Endodermal cell (in vitro differentiated cells): ENCODE results near the gene MOXD1. TPM values are rescaled to one million over a fixed set of nuclear protein-coding genes. Genes with fewer than 3 reads are reported as not detected.

Source experiments
- DNase-seq: peaks from one replicate; pipeline ENCODE4 v3.0.0-alpha.2; 2017
- H3K27ac ChIP-seq: 2 replicates; pipeline ENCODE4 v1.5.1; 2013; ENCODE audit warnings: mild to moderate bottlenecking, low read depth, low read length, moderate library complexity
- H3K27me3 ChIP-seq: 2 replicates; pipeline ENCODE4 v1.6.1; 2013; ENCODE audit warnings: mild to moderate bottlenecking, low read length, moderate library complexity; ENCODE audit not compliant: insufficient read depth, control insufficient read depth, poor library complexity, severe bottlenecking
- H3K36me3 ChIP-seq: 2 replicates; pipeline ENCODE4 v1.7.0; 2013; ENCODE audit warnings: mild to moderate bottlenecking, low read length, moderate library complexity; ENCODE audit not compliant: control insufficient read depth, insufficient read depth
- H3K4me1 ChIP-seq: one replicate; pipeline ENCODE4 v1.7.0; 2013; ENCODE audit warnings: low read length; ENCODE audit not compliant: control insufficient read depth, insufficient read depth
- H3K4me3 ChIP-seq: 2 replicates; pipeline ENCODE4 v1.5.1; 2013; ENCODE audit warnings: mild to moderate bottlenecking, low read length, moderate library complexity
- H3K9ac ChIP-seq: 2 replicates; pipeline ENCODE4 v1.6.1; 2013; ENCODE audit warnings: mild to moderate bottlenecking, low read length, moderate library complexity; ENCODE audit not compliant: poor library complexity, severe bottlenecking; ENCODE audit errors: extremely low read depth
- H3K9me3 ChIP-seq: 2 replicates; pipeline ENCODE4 v1.6.1; 2013; ENCODE audit warnings: mild to moderate bottlenecking, low read length, moderate library complexity; ENCODE audit not compliant: control insufficient read depth
- H3K27ac Mint-ChIP-seq: 2 replicates; pipeline ENCODE4 v1.8.0; 2020; ENCODE audit warnings: mixed read lengths
- H3K27me3 Mint-ChIP-seq: 2 replicates; pipeline ENCODE4 v1.8.0; 2021; ENCODE audit warnings: mild to moderate bottlenecking, mixed read lengths; ENCODE audit not compliant: insufficient read depth
- H3K36me3 Mint-ChIP-seq: 2 replicates; pipeline ENCODE4 v1.8.0; 2020; ENCODE audit warnings: low read depth, mixed read lengths
- H3K4me1 Mint-ChIP-seq: 2 replicates; pipeline ENCODE4 v1.8.0; 2020; ENCODE audit warnings: mixed read lengths
- H3K4me3 Mint-ChIP-seq: 2 replicates; pipeline ENCODE4 v1.8.0; 2020; ENCODE audit warnings: mild to moderate bottlenecking, moderate library complexity, mixed read lengths
- H3K9me3 Mint-ChIP-seq: 2 replicates; pipeline ENCODE4 v1.8.0; 2020; ENCODE audit warnings: mild to moderate bottlenecking, mixed read lengths
- WGBS, 2 experiments: methylation state at CpG; one replicate each; pipeline versions ENCODE4 v1.1.5 to v1.1.7; 2013; ENCODE audit warnings: missing lambda C conversion rate in 2 of 2, mixed read lengths in 1 of 2; ENCODE audit not compliant: insufficient coverage in 1 of 2, insufficient read length in 1 of 2; 5-methylcytosine and 5-hydroxymethylcytosine counted together
- total RNA-seq, 2 donors: library from RNA; stranded (reverse); fragmentation: NEBNext Ultra II Directional in 1 of 2; extraction: Animal tissue kit (Norgen Biotek cat#: 25700) in 1 of 2; gene quantifications; 2 replicates in 1 of 2; 3 replicates in 1 of 2; pipeline ENCODE4 v1.2.1, GENCODE V29; 2021
- TF ChIP-seq, protein P1 (sequence below): fragments of 200-600 bp; sonication (generic); conservative IDR thresholded peaks from 2 replicates; pipeline ENCODE4 v1.5.0; 2021; ENCODE audit warnings: antibody characterized with exemption, mild to moderate bottlenecking

The MOXD1 gene
- total RNA-seq, 2 donors from 2014 or later: 1.3 to 3.2 TPM

- Mint-ChIP-seq H3K4me3 (no peak overlapping the region), H3K27ac (no peak overlapping the region), H3K4me1 (no peaks in the 10 kb centered on the region), H3K9me3 (no peaks in the 10 kb centered on the region), H3K36me3 (no peaks in the 10 kb centered on the region), H3K27me3 (peaks cover 13% of the 10 kb centered on the region)
- WGBS, 2 experiments: 93% methylated on average over 1 of the region's 2 CpGs; no CpG with 5 or more reads in 1 of the 2 experiments
- Histone ChIP-seq H3K27ac (no peak overlapping the region), H3K4me3 (no peak overlapping the region), H3K4me1 (no peaks in the 10 kb centered on the region), H3K9ac (no peak overlapping the region), H3K9me3 (no peaks in the 10 kb centered on the region), H3K36me3 (no peaks in the 10 kb centered on the region), H3K27me3 (no peaks in the 10 kb centered on the region)
- DNase-seq: no peak
- TF ChIP-seq, protein P1, sequence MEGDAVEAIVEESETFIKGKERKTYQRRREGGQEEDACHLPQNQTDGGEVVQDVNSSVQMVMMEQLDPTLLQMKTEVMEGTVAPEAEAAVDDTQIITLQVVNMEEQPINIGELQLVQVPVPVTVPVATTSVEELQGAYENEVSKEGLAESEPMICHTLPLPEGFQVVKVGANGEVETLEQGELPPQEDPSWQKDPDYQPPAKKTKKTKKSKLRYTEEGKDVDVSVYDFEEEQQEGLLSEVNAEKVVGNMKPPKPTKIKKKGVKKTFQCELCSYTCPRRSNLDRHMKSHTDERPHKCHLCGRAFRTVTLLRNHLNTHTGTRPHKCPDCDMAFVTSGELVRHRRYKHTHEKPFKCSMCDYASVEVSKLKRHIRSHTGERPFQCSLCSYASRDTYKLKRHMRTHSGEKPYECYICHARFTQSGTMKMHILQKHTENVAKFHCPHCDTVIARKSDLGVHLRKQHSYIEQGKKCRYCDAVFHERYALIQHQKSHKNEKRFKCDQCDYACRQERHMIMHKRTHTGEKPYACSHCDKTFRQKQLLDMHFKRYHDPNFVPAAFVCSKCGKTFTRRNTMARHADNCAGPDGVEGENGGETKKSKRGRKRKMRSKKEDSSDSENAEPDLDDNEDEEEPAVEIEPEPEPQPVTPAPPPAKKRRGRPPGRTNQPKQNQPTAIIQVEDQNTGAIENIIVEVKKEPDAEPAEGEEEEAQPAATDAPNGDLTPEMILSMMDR: no peak
Measured at GRCh38 chr6:132246120-132246617, 155.1 kb downstream of the MOXD1 start.

Other genes with a start within 250 kb of the MOXD1 start
- gene STX7, start 111.6 kb upstream of the MOXD1 start, total RNA-seq: 10 to 100 TPM; 36.6 to 41.7 TPM
- not detected for gene TAAR9, start 136.8 kb upstream of the MOXD1 start, total RNA-seq
- gene TAAR8, start 151.2 kb upstream of the MOXD1 start, total RNA-seq: not detected
- not detected for gene TAAR6, start 168.8 kb upstream of the MOXD1 start, total RNA-seq
- not detected for gene TAAR5, start 188.3 kb upstream of the MOXD1 start, total RNA-seq
- gene TAAR2, start 222.8 kb upstream of the MOXD1 start, total RNA-seq: not detected